GM23338 (cell line): ENCODE data around the gene INTS14. TPM values are rescaled to one million over a fixed set of nuclear protein-coding genes. Genes with fewer than 3 reads are reported as not detected.
"Not testable (repeated sequence)": the region's sequence is repeated elsewhere in the genome, so short reads cannot be mapped to it uniquely, and the experiment has no call there.

ENCODE experiments used
- ATAC-seq: fragments of 200-7000 bp; cut with Tn5 transposase; 3 replicates; pipeline ENCODE4 v1.9.1; 2020
- DNase-seq: peaks from one replicate; pipeline ENCODE4 v3.0.0-alpha.2; 2015; ENCODE audit warnings: low spot score
- H2AFZ ChIP-seq: fragments of 200-600 bp; sonication (generic); 2 replicates; pipeline ENCODE4 v1.8.0; 2016; ENCODE audit warnings: antibody characterized with exemption, mild to moderate bottlenecking, moderate library complexity
- H3F3A ChIP-seq: fragments of 200-600 bp; sonication (generic); replicated peaks from 2 replicates; pipeline ENCODE4 v1.8.0; 2017; ENCODE audit warnings: antibody characterized with exemption, mixed run types, low read depth
- H3K27ac ChIP-seq: fragments of 200-600 bp; sonication (generic); 2 replicates; pipeline ENCODE4 v1.6.1; 2016; ENCODE audit warnings: low read depth
- H3K27me3 ChIP-seq: fragments of 200-600 bp; sonication (generic); 2 replicates; pipeline ENCODE4 v1.8.0; 2016; ENCODE audit warnings: mild to moderate bottlenecking, mixed run types, moderate library complexity; ENCODE audit not compliant: insufficient read depth
- H3K36me3 ChIP-seq: fragments of 200-600 bp; sonication (generic); 2 replicates; pipeline ENCODE4 v1.8.0; 2016; ENCODE audit warnings: mild to moderate bottlenecking; ENCODE audit not compliant: insufficient read depth
- H3K4me1 ChIP-seq: fragments of 200-600 bp; sonication (generic); 2 replicates; pipeline ENCODE4 v1.8.0; 2016; ENCODE audit warnings: mild to moderate bottlenecking, moderate library complexity; ENCODE audit not compliant: insufficient read depth
- H3K4me2 ChIP-seq: fragments of 200-600 bp; sonication (generic); 2 replicates; pipeline ENCODE4 v1.7.1; 2017; ENCODE audit warnings: mixed run types
- H3K4me3 ChIP-seq: fragments of 200-600 bp; sonication (generic); 2 replicates; pipeline ENCODE4 v1.6.1; 2016; ENCODE audit warnings: mixed run types
- H3K79me2 ChIP-seq: fragments of 200-600 bp; sonication (generic); replicated peaks from 2 replicates; pipeline ENCODE4 v1.8.0; 2017; ENCODE audit warnings: mild to moderate bottlenecking; ENCODE audit not compliant: insufficient read depth
- H3K9me2 ChIP-seq: fragments of 200-600 bp; sonication (generic); 2 replicates; pipeline ENCODE4 v1.8.0; 2017; ENCODE audit not compliant: insufficient read depth
- H4K20me1 ChIP-seq: fragments of 200-600 bp; sonication (generic); replicated peaks from 2 replicates; pipeline ENCODE4 v1.8.0; 2017; ENCODE audit warnings: mild to moderate bottlenecking; ENCODE audit not compliant: insufficient read depth
- H3K27ac Mint-ChIP-seq: 2 replicates; pipeline ENCODE4 v1.8.0; 2020; ENCODE audit warnings: inconsistent platforms, mild to moderate bottlenecking, moderate library complexity, mixed read lengths
- H3K27me3 Mint-ChIP-seq: 3 replicates; pipeline ENCODE4 v1.8.0; 2022; ENCODE audit warnings: low read depth, mild to moderate bottlenecking, moderate library complexity, mixed read lengths, inconsistent platforms; ENCODE audit not compliant: insufficient read depth, poor library complexity
- H3K36me3 Mint-ChIP-seq: 3 replicates; pipeline ENCODE4 v1.8.0; 2021; ENCODE audit warnings: low read depth, mild to moderate bottlenecking, inconsistent platforms, moderate library complexity, mixed read lengths
- H3K4me1 Mint-ChIP-seq: 3 replicates; pipeline ENCODE4 v1.8.0; 2020; ENCODE audit warnings: mild to moderate bottlenecking, inconsistent platforms, mixed read lengths
- H3K4me3 Mint-ChIP-seq: 3 replicates; pipeline ENCODE4 v1.8.0; 2021; ENCODE audit warnings: moderate library complexity, mild to moderate bottlenecking, inconsistent platforms, mixed read lengths
- H3K9me3 Mint-ChIP-seq: 3 replicates; pipeline ENCODE4 v1.8.0; 2020; ENCODE audit warnings: moderate library complexity, mild to moderate bottlenecking, inconsistent platforms, mixed read lengths
- CREB1 ChIP-seq: fragments of 250-450 bp; sonication (Bioruptor Pico); IDR thresholded peaks from 2 replicates; pipeline ENCODE4 v1.5.0; 2020; ENCODE audit warnings: low read depth, mild to moderate bottlenecking, moderate library complexity
- POLR2AphosphoS5 ChIP-seq: IDR thresholded peaks from 2 replicates; pipeline ENCODE4 v1.6.1; 2016; ENCODE audit warnings: antibody characterized with exemption, low read depth
- ZNF114 ChIP-seq: fragments of 250-450 bp; sonication (Bioruptor Pico); IDR thresholded peaks from 2 replicates; pipeline ENCODE4 v1.5.0; 2020; ENCODE audit warnings: mild to moderate bottlenecking, moderate library complexity
- polyA plus RNA-seq: library from polyadenylated mRNA; unstranded; fragments of >200 nt; fragmentation: Nextera tagmentation; extraction: Ambion mirVana; gene quantifications from 2 replicates; pipeline ENCODE4 v1.2.1, GENCODE V29; 2016
- total RNA-seq: library from RNA; depleted of rRNA; stranded (reverse); fragments of >200 nt; shearing (Covaris generic); gene quantifications from 2 replicates; pipeline ENCODE4 v1.2.3, GENCODE V29; 2014
- TF ChIP-seq, protein P1 (sequence below): fragments of 250-450 bp; sonication (Bioruptor Pico); IDR thresholded peaks from 2 replicates; pipeline ENCODE4 v1.5.0; 2020; ENCODE audit warnings: mild to moderate bottlenecking, moderate library complexity
- TF ChIP-seq, protein P2 (sequence below), 2 experiments: fragments of 200-600 bp in 1 of 2; sonication (generic) in 1 of 2; conservative IDR thresholded peaks; 2 replicates each; pipeline versions ENCODE4 v1.5.1 to v1.6.1; 2016 to 2017; ENCODE audit warnings: antibody characterized with exemption in 2 of 2, low read depth in 2 of 2, mild to moderate bottlenecking in 2 of 2, moderate library complexity in 1 of 2

INTS14 gene
- total and polyA plus RNA-seq, 2 experiments from 2014 or later, result 15.2 to 37.7 TPM

DNA sequence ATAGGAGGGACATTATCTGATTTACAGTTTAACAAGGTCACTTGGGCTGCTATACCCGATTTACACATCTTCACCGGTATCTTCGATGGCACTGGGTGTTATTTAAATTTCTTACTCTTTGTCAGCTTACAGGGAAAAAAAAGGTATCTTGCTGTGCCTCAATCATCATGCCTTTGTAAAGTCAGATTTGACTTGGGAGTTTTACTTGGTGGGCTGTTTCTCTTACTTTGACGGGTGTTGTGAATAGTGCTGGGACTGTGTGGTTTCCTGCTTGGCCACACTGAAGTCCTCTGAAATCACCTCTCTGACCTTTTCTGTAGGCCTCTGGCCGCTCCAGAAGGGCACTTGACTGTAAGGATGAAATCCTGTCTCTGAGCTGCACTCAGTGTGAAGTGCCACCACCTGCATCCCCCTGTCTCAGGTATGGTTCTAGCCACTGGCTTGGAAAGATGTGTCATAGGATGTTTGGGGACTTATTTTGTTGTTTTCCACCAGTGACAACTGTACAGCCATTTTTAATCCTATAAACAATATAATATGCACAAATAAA, 7.7 kb upstream of the INTS14 start (continued):
- TF ChIP-seq CREB1 (CRISPR knock-in tag), result no peak
- TF ChIP-seq, protein P1, sequence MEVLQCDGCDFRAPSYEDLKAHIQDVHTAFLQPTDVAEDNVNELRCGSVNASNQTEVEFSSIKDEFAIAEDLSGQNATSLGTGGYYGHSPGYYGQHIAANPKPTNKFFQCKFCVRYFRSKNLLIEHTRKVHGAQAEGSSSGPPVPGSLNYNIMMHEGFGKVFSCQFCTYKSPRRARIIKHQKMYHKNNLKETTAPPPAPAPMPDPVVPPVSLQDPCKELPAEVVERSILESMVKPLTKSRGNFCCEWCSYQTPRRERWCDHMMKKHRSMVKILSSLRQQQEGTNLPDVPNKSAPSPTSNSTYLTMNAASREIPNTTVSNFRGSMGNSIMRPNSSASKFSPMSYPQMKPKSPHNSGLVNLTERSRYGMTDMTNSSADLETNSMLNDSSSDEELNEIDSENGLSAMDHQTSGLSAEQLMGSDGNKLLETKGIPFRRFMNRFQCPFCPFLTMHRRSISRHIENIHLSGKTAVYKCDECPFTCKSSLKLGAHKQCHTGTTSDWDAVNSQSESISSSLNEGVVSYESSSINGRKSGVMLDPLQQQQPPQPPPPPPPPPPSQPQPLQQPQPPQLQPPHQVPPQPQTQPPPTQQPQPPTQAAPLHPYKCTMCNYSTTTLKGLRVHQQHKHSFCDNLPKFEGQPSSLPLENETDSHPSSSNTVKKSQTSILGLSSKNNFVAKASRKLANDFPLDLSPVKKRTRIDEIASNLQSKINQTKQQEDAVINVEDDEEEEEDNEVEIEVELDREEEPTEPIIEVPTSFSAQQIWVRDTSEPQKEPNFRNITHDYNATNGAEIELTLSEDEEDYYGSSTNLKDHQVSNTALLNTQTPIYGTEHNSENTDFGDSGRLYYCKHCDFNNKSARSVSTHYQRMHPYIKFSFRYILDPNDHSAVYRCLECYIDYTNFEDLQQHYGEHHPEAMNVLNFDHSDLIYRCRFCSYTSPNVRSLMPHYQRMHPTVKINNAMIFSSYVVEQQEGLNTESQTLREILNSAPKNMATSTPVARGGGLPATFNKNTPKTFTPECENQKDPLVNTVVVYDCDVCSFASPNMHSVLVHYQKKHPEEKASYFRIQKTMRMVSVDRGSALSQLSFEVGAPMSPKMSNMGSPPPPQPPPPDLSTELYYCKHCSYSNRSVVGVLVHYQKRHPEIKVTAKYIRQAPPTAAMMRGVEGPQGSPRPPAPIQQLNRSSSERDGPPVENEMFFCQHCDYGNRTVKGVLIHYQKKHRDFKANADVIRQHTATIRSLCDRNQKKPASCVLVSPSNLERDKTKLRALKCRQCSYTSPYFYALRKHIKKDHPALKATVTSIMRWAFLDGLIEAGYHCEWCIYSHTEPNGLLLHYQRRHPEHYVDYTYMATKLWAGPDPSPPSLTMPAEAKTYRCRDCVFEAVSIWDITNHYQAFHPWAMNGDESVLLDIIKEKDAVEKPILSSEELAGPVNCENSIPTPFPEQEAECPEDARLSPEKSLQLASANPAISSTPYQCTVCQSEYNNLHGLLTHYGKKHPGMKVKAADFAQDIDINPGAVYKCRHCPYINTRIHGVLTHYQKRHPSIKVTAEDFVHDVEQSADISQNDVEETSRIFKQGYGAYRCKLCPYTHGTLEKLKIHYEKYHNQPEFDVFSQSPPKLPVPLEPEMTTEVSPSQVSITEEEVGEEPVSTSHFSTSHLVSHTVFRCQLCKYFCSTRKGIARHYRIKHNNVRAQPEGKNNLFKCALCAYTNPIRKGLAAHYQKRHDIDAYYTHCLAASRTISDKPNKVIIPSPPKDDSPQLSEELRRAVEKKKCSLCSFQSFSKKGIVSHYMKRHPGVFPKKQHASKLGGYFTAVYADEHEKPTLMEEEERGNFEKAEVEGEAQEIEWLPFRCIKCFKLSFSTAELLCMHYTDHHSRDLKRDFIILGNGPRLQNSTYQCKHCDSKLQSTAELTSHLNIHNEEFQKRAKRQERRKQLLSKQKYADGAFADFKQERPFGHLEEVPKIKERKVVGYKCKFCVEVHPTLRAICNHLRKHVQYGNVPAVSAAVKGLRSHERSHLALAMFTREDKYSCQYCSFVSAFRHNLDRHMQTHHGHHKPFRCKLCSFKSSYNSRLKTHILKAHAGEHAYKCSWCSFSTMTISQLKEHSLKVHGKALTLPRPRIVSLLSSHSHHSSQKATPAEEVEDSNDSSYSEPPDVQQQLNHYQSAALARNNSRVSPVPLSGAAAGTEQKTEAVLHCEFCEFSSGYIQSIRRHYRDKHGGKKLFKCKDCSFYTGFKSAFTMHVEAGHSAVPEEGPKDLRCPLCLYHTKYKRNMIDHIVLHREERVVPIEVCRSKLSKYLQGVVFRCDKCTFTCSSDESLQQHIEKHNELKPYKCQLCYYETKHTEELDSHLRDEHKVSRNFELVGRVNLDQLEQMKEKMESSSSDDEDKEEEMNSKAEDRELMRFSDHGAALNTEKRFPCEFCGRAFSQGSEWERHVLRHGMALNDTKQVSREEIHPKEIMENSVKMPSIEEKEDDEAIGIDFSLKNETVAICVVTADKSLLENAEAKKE (CRISPR knock-in tag), result no peak
- no peak for TF ChIP-seq POLR2AphosphoS5
- no peak for TF ChIP-seq ZNF114
- TF ChIP-seq, protein P2, sequence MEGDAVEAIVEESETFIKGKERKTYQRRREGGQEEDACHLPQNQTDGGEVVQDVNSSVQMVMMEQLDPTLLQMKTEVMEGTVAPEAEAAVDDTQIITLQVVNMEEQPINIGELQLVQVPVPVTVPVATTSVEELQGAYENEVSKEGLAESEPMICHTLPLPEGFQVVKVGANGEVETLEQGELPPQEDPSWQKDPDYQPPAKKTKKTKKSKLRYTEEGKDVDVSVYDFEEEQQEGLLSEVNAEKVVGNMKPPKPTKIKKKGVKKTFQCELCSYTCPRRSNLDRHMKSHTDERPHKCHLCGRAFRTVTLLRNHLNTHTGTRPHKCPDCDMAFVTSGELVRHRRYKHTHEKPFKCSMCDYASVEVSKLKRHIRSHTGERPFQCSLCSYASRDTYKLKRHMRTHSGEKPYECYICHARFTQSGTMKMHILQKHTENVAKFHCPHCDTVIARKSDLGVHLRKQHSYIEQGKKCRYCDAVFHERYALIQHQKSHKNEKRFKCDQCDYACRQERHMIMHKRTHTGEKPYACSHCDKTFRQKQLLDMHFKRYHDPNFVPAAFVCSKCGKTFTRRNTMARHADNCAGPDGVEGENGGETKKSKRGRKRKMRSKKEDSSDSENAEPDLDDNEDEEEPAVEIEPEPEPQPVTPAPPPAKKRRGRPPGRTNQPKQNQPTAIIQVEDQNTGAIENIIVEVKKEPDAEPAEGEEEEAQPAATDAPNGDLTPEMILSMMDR (conservative IDR thresholded peaks at IDR 0.05; ENCODE audit: low read depth in 2 of 2), result no peak

DNA sequence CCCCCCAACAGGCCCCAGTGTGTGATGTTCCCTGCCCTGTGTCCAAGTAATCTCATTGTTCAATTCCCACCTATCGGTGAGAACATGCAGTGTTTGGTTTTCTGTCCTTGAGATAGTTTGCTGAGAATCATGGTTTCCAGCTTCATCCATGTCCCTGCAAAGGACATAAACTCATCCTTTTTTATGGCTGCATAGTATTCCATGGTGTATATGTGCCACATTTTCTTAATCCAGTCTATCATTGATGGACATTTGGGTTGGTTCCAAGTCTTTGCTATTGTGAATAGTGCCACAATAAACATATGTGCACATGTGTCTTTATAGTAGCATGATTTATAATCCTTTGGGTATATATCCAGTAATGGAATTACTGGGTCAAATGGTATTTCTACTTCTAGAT, 5.0 kb upstream of the INTS14 start:
- DNase-seq, H3K4me2 ChIP-seq, H3K36me3 ChIP-seq, H4K20me1 ChIP-seq, H3K27me3 ChIP-seq, H3K36me3 Mint-ChIP-seq, H2AFZ ChIP-seq, H3K27me3 Mint-ChIP-seq, H3K79me2 ChIP-seq, H3K27ac Mint-ChIP-seq, ATAC-seq, H3K9me3 Mint-ChIP-seq, H3K27ac ChIP-seq, H3K4me3 ChIP-seq, H3K9me2 ChIP-seq, H3K4me3 Mint-ChIP-seq: not testable (repeated sequence)
- peaks cover 14% of the 10 kb centered on the region for H3K4me1 ChIP-seq
- H3K4me1 Mint-ChIP-seq, result peaks cover 22% of the 10 kb centered on the region
- peaks cover 12% of the 10 kb centered on the region; the same call in 1 of the 2 replicates for H3F3A ChIP-seq
